K562 (cell line): ENCODE measurements around the gene CCDC97.

ENCODE experiments used
- CREB1 ChIP-seq, 2 experiments: sonication (generic) in 1 of 2; formaldehyde crosslinking in 1 of 2; IDR thresholded peaks; 2 replicates each; pipeline versions ENCODE4 v1.6.1 to v1.8.0; 2012 to 2022; ENCODE audit warnings: inconsistent platforms in 1 of 2, mild to moderate bottlenecking in 1 of 2, missing genetic modification reagents in 1 of 2, moderate library complexity in 1 of 2
- ERF ChIP-seq: fragments of 450-650 bp; formaldehyde crosslinking; IDR thresholded peaks from 2 replicates; pipeline ENCODE4 v1.4.0; 2020; ENCODE audit warnings: mild to moderate bottlenecking, mixed read lengths
- FOXA1 ChIP-seq: fragments of 450-650 bp; IDR thresholded peaks from 2 replicates; pipeline ENCODE4 v1.6.1; 2016; ENCODE audit warnings: mild to moderate bottlenecking, borderline replicate concordance
- FOXK2 ChIP-seq, 2 experiments: fragments of 450-650 bp; IDR thresholded peaks in 1 of 2; conservative IDR thresholded peaks in 1 of 2; 2 replicates each; pipeline ENCODE4 v1.6.1; 2016; ENCODE audit warnings: low read depth in 2 of 2, mild to moderate bottlenecking in 1 of 2
- HDAC2 ChIP-seq: fragments of 450-650 bp; IDR thresholded peaks from 2 replicates; pipeline ENCODE4 v1.6.1; 2016; ENCODE audit warnings: mild to moderate bottlenecking
- HNRNPUL1 ChIP-seq: fragments of 200-400 bp; formaldehyde crosslinking; IDR thresholded peaks from 2 replicates; pipeline ENCODE4 v1.6.1; 2017; ENCODE audit warnings: low read length
- KLF10 ChIP-seq: fragments of 250-450 bp; sonication (Bioruptor Pico); IDR thresholded peaks from 2 replicates; pipeline ENCODE4 v1.6.1; 2021; ENCODE audit warnings: matching md5 sums
- U2AF1 ChIP-seq: fragments of 200-400 bp; formaldehyde crosslinking; optimal IDR thresholded peaks from 2 replicates; pipeline ENCODE3; 2017; ENCODE audit warnings: mild to moderate bottlenecking, low read depth, low read length, moderate library complexity
- TF ChIP-seq, protein P1 (sequence below), 2 experiments: fragments of 450-650 bp in 1 of 2; IDR thresholded peaks; 2 replicates each; pipeline ENCODE4 v1.6.1; 2011 to 2017; ENCODE audit warnings: low read depth in 2 of 2, antibody characterized with exemption in 1 of 2, borderline replicate concordance in 1 of 2, low read length in 1 of 2, mild to moderate bottlenecking in 1 of 2, mixed read lengths in 1 of 2; ENCODE audit not compliant: control insufficient read depth in 1 of 2
- TF ChIP-seq, protein P2 (sequence below), 3 experiments: IDR thresholded peaks in 2 of 3; conservative IDR thresholded peaks in 1 of 3; 2 replicates each; pipeline ENCODE4 v1.5.1; 2011 to 2012; ENCODE audit warnings: low read length in 3 of 3, mild to moderate bottlenecking in 3 of 3, control low read depth in 2 of 3, improper control_type of control experiment in 1 of 3, inconsistent platforms in 1 of 3, low read depth in 1 of 3, mixed read lengths in 1 of 3, moderate library complexity in 1 of 3; ENCODE audit not compliant: insufficient read depth in 2 of 3
- TF ChIP-seq, protein P3 (sequence below): fragments of 150-350 bp; IDR thresholded peaks from 2 replicates; pipeline ENCODE4 v1.6.1; 2014; ENCODE audit warnings: low read depth, mild to moderate bottlenecking, low read length, borderline replicate concordance
- TF ChIP-seq, protein P4 (sequence below): sonication (generic); formaldehyde crosslinking; IDR thresholded peaks from 2 replicates; pipeline ENCODE4 v1.9.0; 2022; ENCODE audit warnings: mild to moderate bottlenecking, missing genetic modification reagents

DNA sequence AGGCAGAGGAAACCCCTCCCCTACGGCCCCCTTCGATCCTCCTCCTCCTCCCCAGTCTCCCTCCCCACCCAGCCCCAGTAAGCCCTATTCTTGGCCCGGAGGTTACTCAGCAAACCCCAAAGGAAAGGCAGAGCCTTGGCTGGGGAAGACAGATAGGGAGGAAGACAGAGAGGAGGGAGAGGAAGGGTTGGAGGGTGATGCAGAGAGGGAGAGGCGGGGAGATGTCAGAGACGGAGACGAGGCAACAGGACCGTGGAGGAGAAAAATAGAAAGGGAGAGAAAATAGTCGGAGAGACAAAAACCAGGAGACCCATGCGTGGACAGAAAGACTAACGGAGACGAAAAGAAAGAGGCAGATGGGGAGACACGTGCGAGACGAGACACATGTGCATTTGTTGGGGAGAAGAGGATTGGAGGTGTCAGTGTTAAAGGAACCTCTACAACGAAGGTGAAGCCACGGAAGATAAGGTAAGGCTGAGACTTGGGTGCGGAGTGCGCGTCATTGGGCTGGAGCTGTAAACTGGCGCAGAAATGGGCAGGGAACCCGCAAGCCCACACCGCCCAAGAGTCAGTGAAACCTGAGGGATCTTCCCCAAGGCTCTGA lies 40.9 kb downstream of the CCDC97 start:
- TF ChIP-seq, protein P1, sequence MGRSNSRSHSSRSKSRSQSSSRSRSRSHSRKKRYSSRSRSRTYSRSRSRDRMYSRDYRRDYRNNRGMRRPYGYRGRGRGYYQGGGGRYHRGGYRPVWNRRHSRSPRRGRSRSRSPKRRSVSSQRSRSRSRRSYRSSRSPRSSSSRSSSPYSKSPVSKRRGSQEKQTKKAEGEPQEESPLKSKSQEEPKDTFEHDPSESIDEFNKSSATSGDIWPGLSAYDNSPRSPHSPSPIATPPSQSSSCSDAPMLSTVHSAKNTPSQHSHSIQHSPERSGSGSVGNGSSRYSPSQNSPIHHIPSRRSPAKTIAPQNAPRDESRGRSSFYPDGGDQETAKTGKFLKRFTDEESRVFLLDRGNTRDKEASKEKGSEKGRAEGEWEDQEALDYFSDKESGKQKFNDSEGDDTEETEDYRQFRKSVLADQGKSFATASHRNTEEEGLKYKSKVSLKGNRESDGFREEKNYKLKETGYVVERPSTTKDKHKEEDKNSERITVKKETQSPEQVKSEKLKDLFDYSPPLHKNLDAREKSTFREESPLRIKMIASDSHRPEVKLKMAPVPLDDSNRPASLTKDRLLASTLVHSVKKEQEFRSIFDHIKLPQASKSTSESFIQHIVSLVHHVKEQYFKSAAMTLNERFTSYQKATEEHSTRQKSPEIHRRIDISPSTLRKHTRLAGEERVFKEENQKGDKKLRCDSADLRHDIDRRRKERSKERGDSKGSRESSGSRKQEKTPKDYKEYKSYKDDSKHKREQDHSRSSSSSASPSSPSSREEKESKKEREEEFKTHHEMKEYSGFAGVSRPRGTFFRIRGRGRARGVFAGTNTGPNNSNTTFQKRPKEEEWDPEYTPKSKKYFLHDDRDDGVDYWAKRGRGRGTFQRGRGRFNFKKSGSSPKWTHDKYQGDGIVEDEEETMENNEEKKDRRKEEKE (IDR thresholded peaks at IDR 0.05; ENCODE audit: borderline replicate concordance in 1 of 2, control insufficient read depth in 1 of 2, low read depth in 2 of 2, low read length in 1 of 2) = no peak
- TF ChIP-seq, protein P2, sequence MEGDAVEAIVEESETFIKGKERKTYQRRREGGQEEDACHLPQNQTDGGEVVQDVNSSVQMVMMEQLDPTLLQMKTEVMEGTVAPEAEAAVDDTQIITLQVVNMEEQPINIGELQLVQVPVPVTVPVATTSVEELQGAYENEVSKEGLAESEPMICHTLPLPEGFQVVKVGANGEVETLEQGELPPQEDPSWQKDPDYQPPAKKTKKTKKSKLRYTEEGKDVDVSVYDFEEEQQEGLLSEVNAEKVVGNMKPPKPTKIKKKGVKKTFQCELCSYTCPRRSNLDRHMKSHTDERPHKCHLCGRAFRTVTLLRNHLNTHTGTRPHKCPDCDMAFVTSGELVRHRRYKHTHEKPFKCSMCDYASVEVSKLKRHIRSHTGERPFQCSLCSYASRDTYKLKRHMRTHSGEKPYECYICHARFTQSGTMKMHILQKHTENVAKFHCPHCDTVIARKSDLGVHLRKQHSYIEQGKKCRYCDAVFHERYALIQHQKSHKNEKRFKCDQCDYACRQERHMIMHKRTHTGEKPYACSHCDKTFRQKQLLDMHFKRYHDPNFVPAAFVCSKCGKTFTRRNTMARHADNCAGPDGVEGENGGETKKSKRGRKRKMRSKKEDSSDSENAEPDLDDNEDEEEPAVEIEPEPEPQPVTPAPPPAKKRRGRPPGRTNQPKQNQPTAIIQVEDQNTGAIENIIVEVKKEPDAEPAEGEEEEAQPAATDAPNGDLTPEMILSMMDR (IDR thresholded peaks at IDR 0.05 in 2 of 3, conservative IDR thresholded peaks at IDR 0.05 in 1 of 3; ENCODE audit: insufficient read depth in 2 of 3, low read depth in 1 of 3, low read length in 3 of 3) = no peak
- TF ChIP-seq FOXK2 (conservative IDR thresholded peaks at IDR 0.05 in 1 of 2, IDR thresholded peaks at IDR 0.05 in 1 of 2; ENCODE audit: low read depth in 2 of 2) = peak; percentile 52 to 67; a peak in 2 of 4 replicates
- TF ChIP-seq U2AF1 = no peak
- TF ChIP-seq, protein P3, sequence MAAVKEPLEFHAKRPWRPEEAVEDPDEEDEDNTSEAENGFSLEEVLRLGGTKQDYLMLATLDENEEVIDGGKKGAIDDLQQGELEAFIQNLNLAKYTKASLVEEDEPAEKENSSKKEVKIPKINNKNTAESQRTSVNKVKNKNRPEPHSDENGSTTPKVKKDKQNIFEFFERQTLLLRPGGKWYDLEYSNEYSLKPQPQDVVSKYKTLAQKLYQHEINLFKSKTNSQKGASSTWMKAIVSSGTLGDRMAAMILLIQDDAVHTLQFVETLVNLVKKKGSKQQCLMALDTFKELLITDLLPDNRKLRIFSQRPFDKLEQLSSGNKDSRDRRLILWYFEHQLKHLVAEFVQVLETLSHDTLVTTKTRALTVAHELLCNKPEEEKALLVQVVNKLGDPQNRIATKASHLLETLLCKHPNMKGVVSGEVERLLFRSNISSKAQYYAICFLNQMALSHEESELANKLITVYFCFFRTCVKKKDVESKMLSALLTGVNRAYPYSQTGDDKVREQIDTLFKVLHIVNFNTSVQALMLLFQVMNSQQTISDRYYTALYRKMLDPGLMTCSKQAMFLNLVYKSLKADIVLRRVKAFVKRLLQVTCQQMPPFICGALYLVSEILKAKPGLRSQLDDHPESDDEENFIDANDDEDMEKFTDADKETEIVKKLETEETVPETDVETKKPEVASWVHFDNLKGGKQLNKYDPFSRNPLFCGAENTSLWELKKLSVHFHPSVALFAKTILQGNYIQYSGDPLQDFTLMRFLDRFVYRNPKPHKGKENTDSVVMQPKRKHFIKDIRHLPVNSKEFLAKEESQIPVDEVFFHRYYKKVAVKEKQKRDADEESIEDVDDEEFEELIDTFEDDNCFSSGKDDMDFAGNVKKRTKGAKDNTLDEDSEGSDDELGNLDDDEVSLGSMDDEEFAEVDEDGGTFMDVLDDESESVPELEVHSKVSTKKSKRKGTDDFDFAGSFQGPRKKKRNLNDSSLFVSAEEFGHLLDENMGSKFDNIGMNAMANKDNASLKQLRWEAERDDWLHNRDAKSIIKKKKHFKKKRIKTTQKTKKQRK = no peak
- no peak for TF ChIP-seq CREB1 (IDR thresholded peaks at IDR 0.05)
- no peak for TF ChIP-seq CREB1 (CRISPR knock-in tag; IDR thresholded peaks at IDR 0.05)
- TF ChIP-seq ERF (CRISPR knock-in tag) = no peak
- peak; percentile 90 for TF ChIP-seq HDAC2
- no peak for TF ChIP-seq KLF10 (CRISPR knock-in tag)
- TF ChIP-seq, protein P4, sequence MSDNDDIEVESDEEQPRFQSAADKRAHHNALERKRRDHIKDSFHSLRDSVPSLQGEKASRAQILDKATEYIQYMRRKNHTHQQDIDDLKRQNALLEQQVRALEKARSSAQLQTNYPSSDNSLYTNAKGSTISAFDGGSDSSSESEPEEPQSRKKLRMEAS (CRISPR knock-in tag) = peak; percentile 82
- TF ChIP-seq FOXA1 = no peak
- TF ChIP-seq HNRNPUL1 = no peak
